GM21619 (cell line): Measurements from ENCODE around the gene WDR70.
"Not testable (repeated sequence)": the region's sequence is repeated elsewhere in the genome, so short reads cannot be mapped to it uniquely, and the experiment has no call there.

Experiments
- ATAC-seq: cut with Tn5 transposase; IDR thresholded peaks from one replicate; pipeline ENCODE4 v1.9.1; 2021; ENCODE audit not compliant: unreplicated experiment

Gene WDR70

DNA sequence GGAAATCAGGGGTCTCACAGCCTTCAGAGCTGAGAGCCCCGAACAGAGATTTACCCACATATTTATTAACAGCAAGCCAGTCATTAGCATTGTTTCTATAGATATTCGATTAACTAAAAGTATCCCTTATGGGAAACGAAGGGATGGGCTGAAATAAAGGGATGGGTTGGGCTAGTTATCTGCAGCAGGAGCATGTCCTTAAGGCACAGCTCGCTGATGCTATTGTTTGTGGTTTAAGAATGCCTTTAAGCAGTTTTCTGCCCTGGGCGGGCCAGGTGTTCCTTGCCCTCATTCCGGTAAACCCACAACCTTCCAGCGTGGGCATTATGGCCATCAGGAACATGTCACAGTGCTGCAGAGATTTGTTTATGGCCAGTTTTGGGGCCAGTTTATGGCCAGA, 74.1 kb downstream of the WDR70 start:
- not testable (repeated sequence) for ATAC-seq

DNA sequence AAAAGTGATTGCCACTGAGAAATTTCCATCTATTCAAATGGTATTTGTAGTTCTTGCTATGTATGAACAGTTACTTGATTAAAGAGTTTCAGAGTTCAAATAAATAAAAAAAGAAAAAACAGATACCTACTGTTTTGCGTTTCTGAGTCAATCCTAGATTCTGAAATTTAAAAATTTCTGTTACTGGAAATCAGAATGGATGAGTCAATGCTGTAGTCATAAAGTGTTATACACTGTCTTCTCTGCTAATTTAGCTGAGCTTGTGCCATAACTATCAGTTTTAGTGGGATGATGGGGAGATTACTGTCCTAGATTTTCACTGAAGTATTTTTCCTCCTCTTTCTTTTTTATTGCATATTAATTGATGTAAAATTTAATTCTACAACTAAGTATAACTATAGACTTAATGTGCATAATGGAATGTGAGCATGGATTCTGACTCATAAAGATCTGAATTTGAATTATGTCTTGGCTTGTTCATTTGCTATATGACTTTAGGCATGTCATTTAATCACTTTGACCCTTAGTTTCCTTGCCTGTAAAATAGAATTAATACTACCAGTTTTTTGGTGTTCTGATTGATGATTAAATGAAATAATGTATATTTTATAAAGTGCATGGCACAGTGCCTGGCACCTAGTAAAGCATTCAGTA, 75.4 kb downstream of the WDR70 start:
- ATAC-seq, result not testable (repeated sequence)

DNA sequence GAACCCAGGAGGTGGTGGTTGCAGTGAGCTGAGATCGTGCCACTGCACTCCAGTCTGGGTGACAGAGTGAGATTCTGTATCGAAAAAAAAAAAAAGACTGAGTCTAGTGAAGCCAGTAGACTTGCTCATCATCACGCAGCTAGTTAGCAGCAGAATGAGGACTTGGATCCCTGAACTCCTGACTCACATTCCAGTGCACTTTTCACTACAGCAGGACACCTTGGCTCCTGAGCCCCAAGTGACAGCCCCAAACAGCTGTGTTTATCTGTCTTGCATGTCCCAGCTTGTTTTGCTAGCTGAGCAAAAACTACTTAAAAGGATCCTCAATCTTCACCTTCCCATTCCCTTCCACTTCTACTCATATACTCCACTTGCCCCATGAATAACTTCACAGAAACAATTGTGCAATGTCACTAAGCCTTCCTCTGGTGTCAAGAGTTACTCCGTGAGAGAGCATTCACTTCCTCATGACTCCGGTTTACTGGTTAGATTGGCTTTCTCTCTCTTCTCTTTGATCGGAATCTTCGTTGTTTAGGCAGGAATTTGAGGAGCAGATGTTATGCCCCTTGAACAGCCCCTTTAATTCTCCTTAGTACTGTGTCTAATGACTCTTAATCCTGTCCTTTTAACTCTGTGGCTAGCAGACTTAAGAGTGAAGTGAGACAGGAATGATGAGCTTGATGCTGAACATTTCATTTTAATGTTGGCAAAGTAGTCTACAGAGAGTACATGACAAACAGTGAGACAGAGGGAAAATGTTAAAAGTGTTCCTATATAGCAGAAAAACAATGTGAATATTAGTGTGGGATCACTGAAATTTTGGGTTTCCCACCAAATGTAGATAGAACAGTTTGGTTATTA, 84.3 kb downstream of the WDR70 start:
- ATAC-seq, result not testable (repeated sequence)

DNA sequence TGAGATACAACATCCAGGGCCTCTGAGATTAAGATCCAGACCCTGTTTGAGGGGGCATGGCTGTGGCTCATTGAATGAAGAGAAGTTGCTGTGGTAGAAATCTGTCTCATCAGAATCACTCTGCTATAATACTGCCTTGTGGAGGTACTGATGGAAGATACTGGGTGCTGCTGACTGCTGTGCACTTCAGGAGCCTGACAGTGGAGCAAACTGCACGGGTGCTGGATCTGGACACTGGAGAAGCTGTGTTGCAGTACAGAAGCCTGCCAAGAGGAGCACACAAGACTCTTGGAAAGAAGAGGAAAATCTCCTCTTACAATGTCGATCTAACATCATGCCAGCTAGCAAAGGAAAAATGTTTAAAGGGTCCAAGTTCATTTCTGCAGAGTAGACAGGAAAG, 85.5 kb downstream of the WDR70 start:
- not testable (repeated sequence) for ATAC-seq

DNA sequence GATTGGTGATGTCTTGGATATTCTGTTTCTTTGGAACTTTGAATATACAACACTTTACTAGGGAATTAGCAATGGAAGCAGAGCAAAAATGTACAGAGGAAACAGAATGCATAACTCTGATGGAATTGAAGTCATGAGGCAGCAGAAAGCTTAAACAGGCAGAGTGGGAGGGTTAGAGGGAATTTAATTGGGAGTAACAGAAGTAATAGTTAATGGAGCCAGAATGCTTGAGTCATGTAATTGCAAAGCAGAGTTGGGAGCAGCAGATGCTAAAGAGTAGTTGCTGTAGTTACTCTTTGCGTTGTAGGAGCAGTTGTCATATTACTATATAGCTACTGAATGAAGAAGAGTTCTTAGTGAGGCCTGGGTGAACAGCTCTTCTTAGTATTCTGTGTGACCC, 90.3 kb downstream of the WDR70 start:
- ATAC-seq, result not testable (repeated sequence)

DNA sequence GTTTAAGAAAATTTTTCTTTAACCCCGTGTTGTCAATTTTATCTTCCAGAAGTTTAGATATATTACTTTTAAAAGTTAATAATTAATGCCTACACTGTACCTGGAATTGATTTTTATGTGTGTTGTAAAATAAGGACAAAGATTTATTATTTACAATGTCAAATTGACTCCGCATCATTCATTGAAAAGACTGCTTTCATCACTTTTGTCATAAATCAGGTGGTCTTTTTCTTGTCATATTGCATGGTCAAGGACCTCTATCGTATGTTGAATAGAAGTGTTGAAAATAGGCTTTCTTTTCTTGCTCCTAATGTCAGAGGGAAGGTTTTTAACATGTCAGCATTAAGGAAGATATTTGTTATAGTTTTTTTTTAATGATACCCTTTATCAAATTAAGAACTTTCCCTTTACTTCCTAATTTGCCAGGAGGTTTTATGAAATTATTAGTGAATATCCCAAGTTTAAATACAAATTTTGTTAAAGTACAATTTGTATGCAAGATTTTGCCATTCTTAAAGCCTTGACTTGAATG, 92.6 kb downstream of the WDR70 start:
- ATAC-seq, result no peak

DNA sequence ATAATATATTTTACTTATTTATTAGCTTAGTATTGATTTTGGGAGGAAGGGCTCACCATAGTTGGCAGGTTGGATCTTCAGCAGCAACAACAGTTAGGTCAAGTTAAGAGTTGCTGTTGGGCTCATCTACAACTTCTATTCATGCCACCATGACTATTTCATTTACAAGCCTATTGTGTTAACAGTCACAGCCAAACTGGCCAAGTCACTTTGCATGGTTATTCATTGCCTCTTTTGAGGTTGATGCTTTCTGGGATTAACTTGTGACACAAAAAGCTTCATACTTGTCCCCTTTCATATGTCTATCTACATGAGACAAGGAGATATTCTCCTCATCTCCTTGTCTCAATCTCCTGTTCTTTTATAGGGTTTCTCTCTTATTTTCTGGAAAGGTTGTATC, 98.3 kb downstream of the WDR70 start:
- no peak for ATAC-seq

DNA sequence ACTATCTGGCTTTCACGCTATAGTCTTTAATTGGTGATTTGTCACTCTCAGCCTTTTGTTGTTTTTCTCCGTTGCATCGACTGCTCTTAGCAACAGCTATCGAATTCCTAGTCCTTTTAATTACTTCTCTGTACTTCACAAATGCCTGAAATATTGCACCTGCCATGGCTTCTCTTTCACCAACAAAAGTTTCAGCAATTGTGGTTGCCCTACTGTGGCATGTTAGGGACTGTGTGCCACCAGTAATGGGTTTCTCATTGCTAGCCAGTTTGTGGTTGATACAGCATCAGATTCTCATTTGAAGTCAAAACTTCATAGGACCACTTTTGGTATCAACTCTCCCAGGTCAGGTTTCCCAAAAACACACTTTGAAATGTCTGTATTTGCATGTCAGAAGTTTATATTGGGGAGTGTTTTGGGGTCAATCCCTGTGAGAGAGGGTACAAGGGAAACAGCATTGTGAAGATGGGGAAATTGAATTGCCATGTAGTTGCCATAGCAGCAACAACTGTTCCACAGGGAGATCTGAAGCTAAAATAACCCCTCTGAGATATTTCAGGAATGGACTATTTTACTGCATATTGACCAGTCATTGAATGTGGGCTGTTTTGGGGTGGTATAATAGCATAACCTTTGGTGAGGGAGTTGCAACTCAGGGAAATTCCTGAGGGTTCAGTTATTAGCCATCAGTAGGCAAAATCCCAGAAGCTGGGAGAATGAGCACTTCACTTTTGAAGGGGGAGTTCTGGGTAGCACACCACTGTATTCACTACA, 99.2 kb downstream of the WDR70 start:
- ATAC-seq, result no peak

DNA sequence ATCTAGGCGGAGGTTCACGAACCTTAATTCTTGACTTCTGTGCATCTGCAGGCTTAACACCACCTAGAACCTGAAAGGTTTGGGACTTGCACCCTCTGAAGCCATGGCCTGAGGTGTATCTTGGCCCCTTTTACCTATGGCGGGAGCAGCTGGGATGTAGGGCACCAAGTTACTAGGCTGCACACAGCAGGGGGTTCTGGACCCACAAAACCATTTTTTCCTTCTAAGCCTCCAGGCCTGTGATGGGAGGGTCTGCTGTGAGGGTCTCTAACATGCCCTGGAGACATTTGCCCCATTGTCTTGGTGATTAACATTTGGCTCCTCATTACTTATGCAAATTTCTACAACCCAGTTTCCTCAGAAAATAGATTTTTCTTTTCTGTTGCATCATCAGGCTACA, 102.3 kb downstream of the WDR70 start:
- not testable (repeated sequence) for ATAC-seq

DNA sequence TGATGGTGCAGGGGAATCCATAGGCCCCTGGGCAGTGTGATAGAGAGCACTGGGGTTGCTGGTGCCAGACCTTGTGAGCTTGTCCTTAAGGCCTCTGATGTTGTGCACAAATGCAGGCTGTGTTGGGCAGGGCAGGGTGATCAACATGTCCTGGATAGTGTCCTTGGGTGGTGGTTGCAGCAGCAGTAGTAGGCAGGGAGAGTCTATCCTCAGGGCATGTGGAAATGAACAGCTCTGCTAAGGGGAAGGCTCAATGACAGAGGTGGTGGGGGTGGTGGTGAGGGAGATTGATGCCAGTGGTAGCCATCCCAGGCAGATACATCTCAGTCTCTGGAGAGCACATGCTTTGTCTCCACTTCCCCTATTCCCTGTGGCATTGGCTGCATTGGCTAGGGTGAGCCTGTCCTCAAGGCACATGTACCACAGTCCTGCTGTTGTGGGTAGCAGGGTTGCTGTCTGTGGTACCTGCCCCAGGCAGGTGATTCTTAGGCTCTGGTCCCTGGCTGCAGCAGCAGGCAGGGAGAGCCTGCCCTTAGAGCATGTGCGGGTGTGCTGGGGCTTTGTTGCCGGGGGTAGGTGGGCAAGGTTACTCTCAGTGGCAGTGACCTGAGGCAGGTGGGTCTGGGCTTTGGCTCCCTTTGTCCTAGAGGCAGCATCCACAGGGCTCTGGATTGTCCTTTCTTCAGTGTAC, 111.1 kb downstream of the WDR70 start:
- ATAC-seq, result no peak

DNA sequence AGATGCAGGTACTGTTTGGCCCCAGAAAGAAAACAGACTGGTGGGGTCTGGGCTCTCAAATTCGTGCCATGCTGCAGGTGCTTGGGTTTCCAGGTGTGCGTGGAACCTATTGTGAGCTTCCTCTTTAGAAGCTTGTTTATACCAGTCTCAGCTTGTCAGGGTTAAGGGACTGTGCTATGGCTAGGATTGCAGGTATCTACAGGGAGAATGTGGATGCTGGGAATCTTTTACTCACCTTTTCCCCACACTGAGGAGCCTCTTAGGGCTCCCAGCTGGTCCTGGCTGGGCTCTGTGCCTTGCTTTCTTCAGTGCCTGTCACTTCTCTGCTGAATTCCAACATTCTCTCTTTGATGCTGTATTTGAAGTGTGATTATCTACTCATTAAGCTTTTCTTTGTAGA, 111.8 kb downstream of the WDR70 start:
- no peak for ATAC-seq

DNA sequence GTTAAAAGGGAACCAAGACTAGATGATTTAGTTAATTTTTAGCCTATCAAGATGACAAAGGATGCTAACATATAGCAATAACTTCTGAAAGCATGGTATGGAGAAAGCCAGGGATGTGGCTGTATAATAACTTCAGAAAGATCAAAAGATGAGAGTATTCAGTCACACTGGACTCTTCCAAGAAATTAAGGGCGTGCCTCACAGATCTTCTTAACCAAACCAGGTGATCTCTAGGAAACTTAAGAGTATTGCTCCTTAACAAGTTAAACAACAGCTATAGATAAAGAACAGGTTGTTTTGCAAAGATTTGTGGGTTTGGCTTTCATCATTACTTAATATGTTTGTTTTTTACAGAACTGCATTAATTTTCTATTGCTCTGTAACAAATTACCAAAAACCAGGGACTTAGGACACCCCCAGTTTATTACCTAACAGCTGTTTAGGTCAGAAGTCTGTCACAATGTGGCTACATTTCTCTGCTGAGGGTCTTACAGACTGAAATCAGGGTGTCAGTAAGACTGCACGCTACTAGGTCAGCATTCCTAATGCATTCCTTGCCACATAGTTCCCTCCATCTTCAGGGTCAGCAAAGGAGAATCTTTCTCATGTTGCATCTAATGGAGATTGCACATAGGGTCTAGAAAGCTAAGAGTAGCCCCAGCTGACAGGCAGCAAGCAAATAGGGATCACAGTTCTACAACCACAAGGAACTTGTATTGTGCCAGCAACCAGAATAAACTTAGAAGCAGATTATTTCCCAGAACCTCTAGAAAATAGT, 113.8 kb downstream of the WDR70 start:
- no peak for ATAC-seq

DNA sequence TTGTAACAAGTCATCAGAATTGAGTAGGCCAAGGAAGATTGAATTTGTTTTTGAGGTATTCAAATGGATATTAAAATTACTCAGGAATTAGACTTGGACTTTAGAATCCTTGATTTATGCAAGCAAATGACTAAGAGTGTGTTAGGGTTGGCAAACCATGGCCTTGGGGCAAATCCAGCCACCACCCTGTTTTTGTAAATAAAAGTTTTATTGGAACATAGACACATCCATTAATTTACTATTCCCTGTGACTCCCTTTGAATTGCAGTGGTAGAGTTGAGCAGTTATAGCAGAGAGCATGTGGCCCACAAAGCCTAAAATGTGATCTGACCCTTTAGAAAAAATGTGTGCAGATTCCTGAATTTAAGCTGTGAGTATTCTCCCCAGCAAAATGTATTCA, 115.6 kb downstream of the WDR70 start:
- no peak for ATAC-seq

DNA sequence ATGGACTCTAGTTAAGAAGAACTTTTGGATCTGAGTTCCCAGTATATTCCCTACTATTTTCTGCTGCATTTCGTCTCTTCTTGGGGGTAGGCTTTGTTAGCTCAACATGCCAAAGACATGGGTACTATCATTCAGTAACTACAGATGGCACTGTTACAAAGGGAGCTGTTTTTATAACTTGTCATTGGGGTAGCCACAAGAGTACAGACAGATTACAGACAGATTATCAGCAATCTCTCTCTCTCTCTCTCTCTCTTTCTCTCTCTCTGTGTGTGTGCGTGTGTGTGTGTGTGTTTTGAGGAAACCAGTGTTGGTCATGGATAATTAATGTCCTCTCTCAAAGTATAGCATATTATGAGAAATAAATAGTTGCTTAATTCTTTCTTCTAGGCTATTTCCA, 116.1 kb downstream of the WDR70 start:
- ATAC-seq, result no peak

DNA sequence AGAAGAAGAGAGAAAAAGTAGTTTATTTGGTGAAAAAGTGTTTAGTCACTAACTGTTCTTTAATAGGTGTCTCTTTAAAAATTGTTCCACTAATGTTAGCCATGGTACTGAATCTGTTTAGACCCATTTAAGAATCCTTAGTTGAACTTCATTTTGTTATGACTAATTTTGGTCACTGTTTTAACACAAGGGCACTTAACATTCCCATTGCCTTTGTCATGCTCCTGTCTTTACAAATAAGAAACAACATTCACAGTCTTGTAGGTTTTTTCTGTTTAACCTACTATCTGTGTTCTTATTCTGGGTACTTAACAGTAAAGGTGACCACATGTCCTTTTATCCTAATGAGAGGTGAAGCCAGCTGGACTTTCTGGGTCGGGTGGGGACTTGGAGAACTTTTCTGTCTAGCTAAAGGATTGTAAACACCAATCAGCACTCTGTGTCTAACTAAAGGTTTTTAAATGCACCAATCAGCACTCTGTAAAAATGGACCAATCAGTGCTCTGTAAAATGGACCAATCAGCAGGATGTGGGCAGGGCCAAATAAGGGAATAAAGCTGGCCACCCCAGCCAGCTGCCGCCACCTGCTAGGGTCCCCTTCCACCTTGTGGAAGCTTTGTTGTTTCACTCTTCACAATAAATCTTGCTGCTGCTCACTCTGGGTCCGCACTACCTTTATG, 116.7 kb downstream of the WDR70 start:
- no peak for ATAC-seq

DNA sequence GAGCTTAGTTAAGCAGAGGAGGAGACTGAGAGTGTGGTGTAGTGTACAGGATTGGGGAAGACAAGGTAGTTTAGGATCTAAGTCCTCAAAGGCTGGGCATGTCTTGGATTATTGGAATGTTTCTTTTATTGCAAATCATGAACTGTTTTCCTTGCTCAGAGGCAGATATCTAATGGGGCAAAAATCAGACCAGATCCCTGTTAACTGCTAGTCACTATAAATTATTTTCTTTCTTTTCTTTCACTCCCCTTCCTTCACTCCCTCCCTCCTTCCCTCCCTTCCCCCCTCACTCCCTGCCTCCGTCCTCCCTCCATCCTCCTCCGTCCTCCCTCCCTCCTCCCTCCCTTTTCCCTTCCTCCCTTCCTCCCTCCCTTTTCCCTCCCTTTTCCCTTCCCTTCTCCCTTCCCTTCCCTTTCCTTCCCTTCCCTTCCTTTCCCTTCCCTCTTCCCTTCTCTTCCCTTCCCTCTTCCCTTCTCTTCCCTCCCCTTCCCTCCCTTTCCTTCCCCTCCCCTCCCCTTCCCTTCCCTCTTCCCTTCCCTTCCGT, 117.9 kb downstream of the WDR70 start:
- no peak for ATAC-seq

DNA sequence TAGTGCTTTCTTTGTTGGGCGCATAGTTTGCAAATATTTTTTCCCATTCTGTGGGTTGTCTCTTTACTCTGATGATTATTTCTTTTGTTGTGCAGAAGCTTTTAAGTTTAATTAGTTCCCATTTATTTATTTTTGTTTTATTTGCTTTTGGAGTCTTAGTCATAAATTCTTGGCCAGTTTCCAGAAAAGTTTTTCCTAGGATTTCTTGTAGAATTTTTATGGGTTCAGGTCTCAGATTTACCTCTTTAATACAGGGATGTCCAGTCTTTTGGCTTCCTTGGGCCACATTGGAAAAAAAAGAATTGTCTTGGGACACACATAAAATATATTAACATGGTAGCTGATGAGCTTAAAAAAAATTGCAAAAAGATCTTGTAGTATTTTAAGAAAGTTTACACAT, 122.0 kb downstream of the WDR70 start:
- no peak for ATAC-seq

DNA sequence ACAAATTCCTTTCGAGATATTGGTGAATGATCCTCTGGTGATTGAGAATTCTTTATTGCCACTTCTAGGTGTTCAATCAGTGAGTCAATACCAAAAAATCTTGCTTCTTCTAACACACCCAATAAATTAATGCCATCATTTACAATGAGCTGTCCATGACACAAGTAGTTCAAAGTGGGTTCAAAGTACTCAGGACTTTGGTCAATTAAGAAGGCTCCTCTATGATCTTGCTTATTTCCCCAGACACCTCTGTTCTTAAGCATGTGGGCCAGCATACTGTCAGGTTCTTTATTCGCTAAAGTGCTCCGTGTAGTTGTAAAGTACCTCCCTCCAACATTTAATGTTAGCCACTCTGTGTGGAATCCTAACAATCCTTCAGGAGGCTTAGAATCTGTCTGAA, 127.1 kb downstream of the WDR70 start:
- no peak for ATAC-seq

DNA sequence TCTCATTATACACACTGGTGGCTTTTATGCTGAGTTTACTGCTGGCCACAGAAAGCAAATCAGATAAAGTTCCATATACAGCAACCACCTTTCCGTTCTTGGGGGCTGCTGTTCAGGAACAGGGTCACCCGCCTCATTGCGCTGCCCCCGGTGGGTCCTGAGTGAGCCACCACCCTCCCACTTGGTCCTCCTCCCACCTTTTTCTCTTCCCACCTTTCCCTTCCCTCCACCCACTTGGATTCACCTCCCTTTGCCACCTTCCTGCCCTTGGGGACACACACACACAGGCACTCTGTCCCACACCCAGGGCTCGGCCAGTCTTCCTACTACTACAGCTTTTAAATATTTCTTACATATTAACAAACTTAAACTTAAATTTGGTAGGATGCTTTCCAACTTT, 127.6 kb downstream of the WDR70 start:
- no peak for ATAC-seq
